ENCODE data around the gene NELFE.

The NELFE gene

DNA sequence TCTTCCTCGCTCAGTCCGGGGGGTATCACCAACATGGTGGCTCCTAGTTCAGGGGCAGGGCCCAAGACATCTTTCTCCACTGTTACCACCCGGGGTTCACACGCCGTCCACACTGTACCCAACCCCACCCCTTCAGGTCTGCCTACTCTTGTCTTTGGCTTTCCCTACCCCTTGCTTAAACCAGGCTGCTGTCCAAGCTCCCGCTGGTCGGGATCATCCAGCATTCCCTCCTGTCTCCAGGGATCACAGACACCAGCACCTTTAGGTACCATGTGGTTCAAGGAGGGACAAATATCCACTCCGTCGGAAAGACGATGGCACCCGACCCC is 395 bp downstream of the NELFE start:
- DNase-seq (ENCODE audit: low read depth): no peak
- in situ Hi-C loops (cut with HindIII; ENCODE audit: low sequenced_read_pairs): no loop called here
- peak overlapping the region; percentile 100 for H3K4me3 ChIP-seq (ENCODE audit: low read depth, low read length)
- TF ChIP-seq CTCF (IDR thresholded peaks at IDR 0.05; ENCODE audit: low read depth, low read length, missing control alignments): no peak

GRCh38 chr6:31956796-31957195 is 2.0 kb downstream of the NELFE start:
- in situ Hi-C loops (cut with HindIII; ENCODE audit: low sequenced_read_pairs): no loop called here
- DNase-seq (ENCODE audit: low read depth): no peak
- no peak for TF ChIP-seq CTCF (IDR thresholded peaks at IDR 0.05; ENCODE audit: low read depth, low read length, missing control alignments)
- H3K4me3 ChIP-seq (ENCODE audit: low read depth, low read length): no peak overlapping the region

- DNase-seq (ENCODE audit: low read depth): no peak
- H3K4me3 ChIP-seq (ENCODE audit: low read depth, low read length): no peak overlapping the region
Measured at GRCh38 chr6:31954511-31954910, 4.3 kb downstream of the NELFE start.

GRCh38 chr6:31952890-31953289 is 5.9 kb downstream of the NELFE start:
- in situ Hi-C loops (cut with HindIII; ENCODE audit: low sequenced_read_pairs): no loop called here
- TF ChIP-seq CTCF (IDR thresholded peaks at IDR 0.05; ENCODE audit: low read depth, low read length, missing control alignments): no peak
- H3K4me3 ChIP-seq (ENCODE audit: low read depth, low read length): no peak overlapping the region
- no peak for DNase-seq (ENCODE audit: low read depth)

More at GRCh38 chr6:31954511-31954910, 4.3 kb downstream of the NELFE start:
- no peak for TF ChIP-seq CTCF (IDR thresholded peaks at IDR 0.05; ENCODE audit: low read depth, low read length, missing control alignments)
- in situ Hi-C loops (cut with HindIII; ENCODE audit: low sequenced_read_pairs): no loop called here

GRCh38 chr6:31952140-31952805 is 6.5 kb downstream of the NELFE start:
- H3K4me3 ChIP-seq (ENCODE audit: low read depth, low read length): no peak overlapping the region
- in situ Hi-C loops (cut with HindIII; ENCODE audit: low sequenced_read_pairs): no loop called here
- peak; percentile 89 for TF ChIP-seq CTCF (IDR thresholded peaks at IDR 0.05; ENCODE audit: low read depth, low read length, missing control alignments)
- peak; percentile 34 for DNase-seq (ENCODE audit: low read depth)

DNA sequence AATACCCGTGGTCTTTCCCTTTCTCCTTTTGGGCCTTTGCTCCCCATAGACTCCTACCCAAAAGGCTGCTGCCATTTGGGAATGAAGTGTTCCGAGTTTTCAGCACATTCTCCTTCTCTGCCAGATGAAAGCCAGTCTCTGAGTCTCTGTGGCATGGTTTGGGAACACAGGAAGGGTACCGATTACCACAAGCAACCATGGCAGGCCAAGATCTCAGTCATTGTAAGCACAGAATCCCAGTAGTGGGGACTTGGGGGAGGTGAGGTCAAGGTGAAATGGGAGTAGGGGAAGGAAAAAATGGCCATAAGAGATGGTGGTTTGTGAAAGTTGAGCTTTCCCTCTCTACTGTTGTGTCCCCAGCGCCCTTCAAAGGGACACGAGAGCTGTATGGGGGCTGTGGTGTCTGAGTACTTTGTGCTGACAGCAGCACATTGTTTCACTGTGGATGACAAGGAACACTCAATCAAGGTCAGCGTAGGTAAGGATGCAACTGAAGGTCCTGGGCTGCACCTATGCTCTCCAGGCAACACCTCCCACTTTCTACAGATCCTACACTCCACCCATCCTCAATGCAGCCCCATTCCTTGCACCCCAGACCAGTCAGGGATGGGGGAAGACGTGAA is 8.7 kb downstream of the NELFE start:
- no peak overlapping the region for H3K4me3 ChIP-seq (ENCODE audit: low read depth, low read length)
- in situ Hi-C loops (cut with HindIII; ENCODE audit: low sequenced_read_pairs): no loop called here

More for the DNA sequence above, 8.7 kb downstream of the NELFE start:
- no peak for TF ChIP-seq CTCF (IDR thresholded peaks at IDR 0.05; ENCODE audit: low read depth, low read length, missing control alignments)
- no peak for DNase-seq (ENCODE audit: low read depth)

All from astrocyte of the cerebellum (primary cell).